ENCODE data around the gene DCN. TPM values are rescaled to one million over a fixed set of nuclear protein-coding genes. Genes with fewer than 3 reads are reported as not detected.

The DCN gene

Small RNA genes within 50 kb of the gene (small RNA-seq; reads per million reads assigned to genes)
- not detected for gene AC007115.1 (ENCODE audit: low read depth)
